T-helper 2 cell treated with Interferon-gamma antibody and Interleukin-4, amounts not matched to agents 100 ng/mL and 5 ng/mL, for 36 hours (primary cell): ENCODE data around the gene ARL6. TPM values are rescaled to one million over a fixed set of nuclear protein-coding genes. Genes with fewer than 3 reads are reported as not detected.

Source experiments
- total RNA-seq: library from RNA; stranded (reverse); gene quantifications from 2 replicates; pipeline ENCODE4 v1.2.3, GENCODE V29; 2022

ARL6 gene
- total RNA-seq, 1 donor from 2014 or later: 2.9 TPM

Other genes starting within 250 kb of the ARL6 start
- gene CRYBG3, start 57.3 kb downstream of the ARL6 start, total RNA-seq: 8.3 and 8.5 TPM in 2 replicates
- 66.2 and 70.2 TPM in 2 replicates for gene RIOX2, start 207.7 kb downstream of the ARL6 start, total RNA-seq